Superior temporal gyrus (tissue), 1 donor: ENCODE data around the gene ZNF586.
"Not testable (repeated sequence)": the region's sequence is repeated elsewhere in the genome, so short reads cannot be mapped to it uniquely, and the experiment has no call there.

Experiments
- DNase-seq: peaks from one replicate; pipeline ENCODE4 v3.0.0-alpha.2; 2016; ENCODE audit errors: extremely low spot score

Gene ZNF586

GRCh38 chr19:57769345-57770131 lies at the start of gene ZNF586:
Gene ZNF586 (plus strand): TSS chr19:57769676. CDS start chr19:57769843, 167 bp downstream.
- peak; percentile 98 for DNase-seq

- no peak for DNase-seq
Measured at GRCh38 chr19:57719901-57720519, 49.5 kb upstream of the ZNF586 start.

- no peak for DNase-seq
Measured at GRCh38 chr19:57720878-57721277, 48.6 kb upstream of the ZNF586 start.

GRCh38 chr19:57738320-57738719 lies 31.2 kb upstream of the ZNF586 start:
- peak; percentile 25 for DNase-seq

DNA sequence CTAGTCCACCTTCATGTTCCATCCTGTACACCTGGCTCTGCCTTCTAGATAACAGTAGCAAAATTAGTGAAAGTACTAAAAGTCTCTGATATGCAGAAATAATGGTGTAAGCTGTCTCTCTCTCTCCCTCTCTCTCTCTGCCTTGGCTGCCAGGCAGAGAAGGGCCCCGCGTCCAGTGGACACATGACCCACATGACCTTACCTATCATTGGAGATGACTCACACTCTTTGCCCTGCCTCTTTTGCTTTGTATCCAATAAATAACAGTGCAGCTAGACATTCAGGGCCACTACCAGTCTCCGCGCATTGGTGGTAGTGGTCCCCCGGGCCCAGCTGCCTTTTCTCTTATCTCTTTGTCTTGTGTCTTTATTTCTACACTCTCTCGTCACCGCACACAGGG lies 30.7 kb upstream of the ZNF586 start:
- DNase-seq, result not testable (repeated sequence)

DNA sequence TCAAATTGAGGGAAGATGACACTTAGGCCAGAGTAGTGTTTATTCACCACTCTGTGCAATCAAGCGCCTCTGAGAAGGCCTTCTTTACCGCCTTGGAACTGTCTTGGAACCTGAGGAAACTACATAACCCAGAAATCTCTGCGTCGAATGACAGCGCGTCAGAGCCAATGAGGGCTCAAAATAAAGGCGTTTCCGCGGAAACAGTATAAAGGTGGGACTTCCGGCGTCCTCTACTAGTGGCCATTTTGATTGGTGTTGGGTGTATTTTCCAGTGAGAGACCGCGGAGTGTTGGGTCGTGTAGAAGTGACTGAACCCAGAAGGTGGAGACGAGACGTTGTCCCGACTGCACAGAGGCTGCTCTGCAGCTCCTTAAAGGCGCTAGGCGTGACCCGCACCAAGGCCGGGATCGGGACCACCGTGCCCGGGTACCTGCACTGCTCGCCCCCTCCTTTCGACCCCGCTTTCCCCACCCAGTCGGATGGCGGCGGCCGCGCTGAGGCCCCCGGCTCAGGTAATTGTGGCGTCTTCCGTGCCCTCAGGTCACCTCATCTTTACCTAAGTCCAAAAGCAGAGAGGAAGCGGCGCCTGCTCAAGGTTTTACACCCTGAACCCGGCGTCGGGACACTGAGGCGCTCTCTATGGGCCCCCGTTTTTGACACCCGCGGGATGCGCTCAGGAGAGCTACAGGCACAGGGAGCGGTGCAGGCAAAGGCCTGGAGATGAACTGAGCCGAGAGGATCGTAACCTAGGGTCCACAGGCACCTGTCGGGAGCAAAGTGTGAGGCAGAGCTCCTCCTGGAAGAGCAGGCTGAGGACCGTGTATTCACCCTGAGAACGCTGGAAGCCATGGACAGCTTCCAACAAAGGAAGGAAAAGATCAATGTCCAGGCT lies 22.6 kb upstream of the ZNF586 start, which contains the start of gene ZNF776:
Gene ZNF776, plus strand, starts transcription at position 236 of the 892 bp plus-strand sequence. Its CDS starts 244 bp downstream, at position 480.
- peak; percentile 99 for DNase-seq

GRCh38 chr19:57747472-57747807 lies 22.0 kb upstream of the ZNF586 start:
- no peak for DNase-seq

DNA sequence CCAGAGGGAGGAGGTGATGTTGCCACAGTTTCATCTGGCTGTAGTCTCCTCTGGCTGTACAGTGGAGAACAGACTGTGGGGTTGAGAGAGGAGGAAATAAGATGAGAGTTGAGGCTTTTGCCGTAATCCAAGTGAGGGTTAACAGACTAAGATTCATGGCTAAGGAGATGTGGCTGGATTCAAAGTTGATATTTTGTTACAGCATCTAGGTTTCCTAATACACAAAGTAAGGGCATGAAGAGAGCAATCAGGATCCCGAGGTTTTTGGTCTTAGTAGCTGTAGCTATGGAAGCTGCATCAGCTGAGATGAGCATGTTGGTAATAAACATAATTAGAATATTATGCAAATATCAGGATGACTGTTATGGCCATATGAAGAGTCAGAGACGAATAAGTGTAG lies 21.4 kb upstream of the ZNF586 start:
- DNase-seq, result no peak

GRCh38 chr19:57754091-57754673 lies 15.3 kb upstream of the ZNF586 start:
- no peak for DNase-seq

- no peak for DNase-seq
Measured at GRCh38 chr19:57755031-57755430, 14.4 kb upstream of the ZNF586 start.

GRCh38 chr19:57757941-57758340 lies 11.5 kb upstream of the ZNF586 start:
- no peak for DNase-seq

GRCh38 chr19:57759096-57759495 lies 10.4 kb upstream of the ZNF586 start:
- DNase-seq, result no peak

DNA sequence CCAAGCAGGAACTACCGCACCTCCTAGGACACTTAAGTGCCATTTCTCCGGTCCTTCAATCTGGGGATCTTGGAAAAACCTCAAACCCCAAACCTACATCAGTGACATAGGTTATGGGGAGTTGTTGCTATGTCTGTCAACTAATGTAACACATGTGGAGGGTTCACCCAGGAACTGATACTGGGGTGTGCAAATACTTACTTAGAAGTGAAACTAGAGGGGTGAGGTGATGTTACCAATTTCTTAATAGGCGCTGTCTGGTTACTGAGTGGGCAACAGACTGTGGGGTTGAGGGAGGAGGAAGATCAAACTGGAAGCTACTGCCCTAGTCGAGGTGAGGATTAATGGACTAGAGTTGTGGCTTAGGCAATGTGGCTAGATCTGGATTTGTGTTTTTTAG lies 1.9 kb downstream of the ZNF586 start:
- DNase-seq, result no peak

DNA sequence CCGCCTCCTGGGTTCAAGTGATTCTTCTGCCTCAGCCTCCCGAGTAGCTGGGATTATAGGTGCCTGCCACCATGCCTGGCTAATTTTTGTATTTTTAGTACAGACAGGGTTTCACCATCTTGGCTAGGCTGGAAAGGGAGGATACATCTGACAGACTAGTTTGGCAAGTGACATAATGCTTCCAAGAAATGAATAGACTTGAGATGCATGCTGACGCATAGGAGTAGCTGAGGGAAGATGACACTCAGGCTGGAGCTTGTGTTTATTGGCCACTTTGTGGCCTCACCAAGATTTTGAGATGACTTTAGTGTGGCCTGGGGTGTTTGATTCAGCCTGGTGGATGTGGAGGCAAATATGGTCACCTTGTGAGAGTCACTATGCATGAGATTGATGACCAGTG lies 4.0 kb downstream of the ZNF586 start:
- no peak for DNase-seq

DNA sequence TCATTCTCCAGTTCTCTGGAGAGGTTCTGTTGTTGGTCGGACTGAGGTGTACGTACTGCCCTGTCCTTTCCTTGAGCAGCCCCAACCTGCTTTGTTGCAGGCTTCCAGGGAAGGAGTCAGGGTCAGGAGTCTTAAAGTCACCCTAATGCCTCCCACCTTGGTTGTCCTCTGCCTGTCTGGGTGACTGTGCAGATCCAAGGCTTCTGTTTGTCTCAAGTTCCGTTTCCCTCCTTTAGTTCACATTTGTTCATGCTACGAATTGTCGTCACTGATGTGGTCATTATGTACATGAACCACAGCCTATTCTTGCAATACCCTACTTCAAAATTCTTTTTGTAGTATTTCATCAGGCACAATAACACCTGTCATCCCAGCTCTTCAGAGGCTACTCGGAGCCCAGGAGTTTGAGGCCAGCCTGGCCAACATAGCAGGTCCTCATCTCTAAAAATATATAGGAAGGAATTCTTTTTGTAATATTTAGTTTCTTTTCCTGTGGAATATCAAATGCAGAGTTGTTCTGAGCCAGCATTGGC lies 7.4 kb downstream of the ZNF586 start:
- no peak for DNase-seq

GRCh38 chr19:57778336-57778735 lies 8.9 kb downstream of the ZNF586 start:
- DNase-seq, result no peak

- DNase-seq, result no peak
Measured at GRCh38 chr19:57779220-57779845, 9.9 kb downstream of the ZNF586 start.

DNA sequence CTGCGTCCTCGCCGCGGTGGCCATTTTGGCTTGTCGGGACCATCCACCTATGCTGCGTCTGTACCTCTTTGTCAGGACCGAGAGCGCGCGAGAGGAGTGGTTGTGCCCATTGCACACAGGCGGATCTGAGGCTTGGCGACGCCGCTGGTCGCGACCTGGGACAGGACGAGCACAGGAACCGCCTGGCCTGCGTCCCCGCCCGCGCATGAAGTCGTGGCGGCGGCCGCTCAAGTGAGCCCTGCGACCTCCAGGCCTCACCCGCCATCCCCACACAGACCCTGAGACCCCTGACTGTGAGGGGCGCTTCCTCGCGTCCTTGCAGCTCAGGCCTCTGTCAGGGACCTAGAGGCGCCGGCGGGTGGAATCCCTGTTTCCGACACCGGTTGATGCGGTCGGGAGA lies 16.8 kb downstream of the ZNF586 start:
- no peak for DNase-seq

DNA sequence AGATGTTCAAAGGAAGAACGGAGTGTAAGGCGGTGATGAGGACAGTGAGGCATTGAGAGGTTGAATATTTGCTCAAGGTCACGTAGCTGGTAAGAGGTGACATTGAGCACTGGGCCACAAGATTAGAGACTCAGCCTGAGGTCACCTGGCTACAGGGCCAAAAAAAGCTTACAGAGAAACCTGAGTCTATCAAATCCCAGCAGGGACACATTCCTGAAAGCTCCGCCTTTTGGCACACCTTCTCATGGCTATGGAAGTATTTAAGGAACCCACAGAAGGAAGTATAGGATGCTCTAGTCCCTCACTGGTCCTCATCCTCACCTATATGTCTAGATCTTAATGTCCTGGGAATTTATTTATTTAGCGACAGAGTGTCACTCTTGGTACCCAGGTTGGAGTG lies 17.4 kb downstream of the ZNF586 start:
- no peak for DNase-seq

- no peak for DNase-seq
Measured at GRCh38 chr19:57788114-57788692, 18.7 kb downstream of the ZNF586 start.

DNA sequence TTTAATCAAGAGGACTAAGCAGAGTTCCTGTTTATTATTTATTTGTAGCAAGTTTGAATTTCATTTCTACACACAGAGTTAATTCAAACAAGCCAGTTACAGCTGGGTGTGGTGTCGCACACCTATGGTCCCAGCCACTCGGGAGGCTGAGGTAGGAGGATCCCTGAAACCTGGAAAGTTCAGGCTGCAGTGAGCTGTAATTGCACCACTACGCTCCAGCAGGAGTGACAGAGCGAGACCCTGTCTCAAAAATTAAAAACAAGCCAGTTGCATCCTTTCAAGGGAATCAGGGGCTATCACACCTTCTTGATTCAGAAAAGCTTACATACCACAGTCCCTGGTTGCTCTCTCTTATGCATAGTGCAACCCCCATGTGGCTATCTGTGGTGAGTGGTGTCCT lies 19.8 kb downstream of the ZNF586 start:
- no peak for DNase-seq
